ENCODE data around the gene CA11.

CA11 gene

GRCh38 chr19:48614436-48615230 is 31.4 kb downstream of the CA11 start, which contains the start of gene FAM83E:
FAM83E (minus strand) TSS chr19:48615076; CDS start chr19:48613372, 1,704 bp downstream.
- in situ Hi-C loops (cut with MboI; ENCODE audit: low sequenced_read_pairs), result no loop called here
- no peaks in the 10 kb centered on the region for H3K9me3 ChIP-seq

GRCh38 chr19:48613852-48614435 is 32.0 kb downstream of the CA11 start:
- Histone ChIP-seq H3K4me1 (peaks cover 18% of the 10 kb centered on the region), H3K9me3 (no peaks in the 10 kb centered on the region), H3K36me3 (replicated peaks) (peaks cover 48% of the 10 kb centered on the region), H3K4me3 (no peak overlapping the region), H3K27me3 (ENCODE audit: low read depth) (no peaks in the 10 kb centered on the region)
- in situ Hi-C loops (cut with MboI; ENCODE audit: low sequenced_read_pairs), result no loop called here
- no peak for DNase-seq (ENCODE audit: low spot score in 2 of 2)

More at GRCh38 chr19:48614436-48615230, 31.4 kb downstream of the CA11 start, which contains the start of gene FAM83E:
- Histone ChIP-seq H3K36me3 (replicated peaks) (peaks cover 48% of the 10 kb centered on the region), H3K27me3 (ENCODE audit: low read depth) (no peaks in the 10 kb centered on the region), H3K4me3 (no peak within 1 kb of the TSS), H3K4me1 (peaks cover 19% of the 10 kb centered on the region)
- peak in 1 of 2 experiments; percentile 72 for DNase-seq (ENCODE audit: low spot score in 2 of 2)

- H3K36me3 ChIP-seq (replicated peaks), result peaks cover 42% of the 10 kb centered on the region
- in situ Hi-C loops (cut with MboI; ENCODE audit: low sequenced_read_pairs), result no loop called here
- H3K4me3 ChIP-seq, result no peak overlapping the region
- peaks cover 20% of the 10 kb centered on the region for H3K4me1 ChIP-seq
- no peaks in the 10 kb centered on the region for H3K9me3 ChIP-seq
- peak in 1 of 2 experiments; percentile 56 for DNase-seq (ENCODE audit: low spot score in 2 of 2)
- no peaks in the 10 kb centered on the region for H3K27me3 ChIP-seq (ENCODE audit: low read depth)
Observed at GRCh38 chr19:48613024-48613851, 32.7 kb downstream of the CA11 start.

GRCh38 chr19:48611872-48612271 is 34.1 kb downstream of the CA11 start:
- Histone ChIP-seq H3K4me1 (peaks cover 10% of the 10 kb centered on the region), H3K27me3 (ENCODE audit: low read depth) (no peaks in the 10 kb centered on the region), H3K9me3 (no peaks in the 10 kb centered on the region), H3K36me3 (replicated peaks) (peaks cover 28% of the 10 kb centered on the region), H3K4me3 (no peak overlapping the region)
- in situ Hi-C loops (cut with MboI; ENCODE audit: low sequenced_read_pairs), result no loop called here
- DNase-seq (ENCODE audit: low spot score in 2 of 2), result no peak

GRCh38 chr19:48609571-48610108 is 36.3 kb downstream of the CA11 start:
- Histone ChIP-seq H3K4me1 (peaks cover 5% of the 10 kb centered on the region), H3K36me3 (replicated peaks) (peaks cover 6% of the 10 kb centered on the region), H3K4me3 (no peak overlapping the region), H3K9me3 (no peaks in the 10 kb centered on the region), H3K27me3 (ENCODE audit: low read depth) (no peaks in the 10 kb centered on the region)
- DNase-seq (ENCODE audit: low spot score in 2 of 2), result no peak
- in situ Hi-C loops (cut with MboI; ENCODE audit: low sequenced_read_pairs), result no loop called here

GRCh38 chr19:48608798-48609263 is 37.2 kb downstream of the CA11 start:
- Histone ChIP-seq H3K4me1 (peaks cover 2% of the 10 kb centered on the region; the same call in 1 of the 2 replicates), H3K9me3 (no peaks in the 10 kb centered on the region), H3K4me3 (no peak overlapping the region), H3K27me3 (ENCODE audit: low read depth) (no peaks in the 10 kb centered on the region), H3K36me3 (replicated peaks) (peaks cover 3% of the 10 kb centered on the region)
- in situ Hi-C loops (cut with MboI; ENCODE audit: low sequenced_read_pairs), result no loop called here
- peak; percentile 61 to 77 for DNase-seq (ENCODE audit: low spot score in 2 of 2)

- Histone ChIP-seq H3K27me3 (ENCODE audit: low read depth) (no peaks in the 10 kb centered on the region), H3K36me3 (replicated peaks) (peaks cover 3% of the 10 kb centered on the region; the same call in 1 of the 2 replicates), H3K9me3 (no peaks in the 10 kb centered on the region), H3K4me1 (peaks cover 2% of the 10 kb centered on the region; the same call in 1 of the 2 replicates), H3K4me3 (no peak overlapping the region)
- DNase-seq (ENCODE audit: low spot score in 2 of 2), result no peak
- in situ Hi-C loops (cut with MboI; ENCODE audit: low sequenced_read_pairs), result no loop called here
Observed at GRCh38 chr19:48607359-48607755, 38.6 kb downstream of the CA11 start.

GRCh38 chr19:48606463-48607358 is 39.3 kb downstream of the CA11 start, which contains the start of gene SPACA4:
SPACA4 (plus strand) TSS chr19:48606742; CDS start chr19:48606979, 237 bp downstream.
- H3K4me3 ChIP-seq, result no peak within 1 kb of the TSS
- in situ Hi-C loops (cut with MboI; ENCODE audit: low sequenced_read_pairs), result no loop called here
- DNase-seq (ENCODE audit: low spot score in 2 of 2), result no peak

GRCh38 chr19:48603850-48604249 is 42.1 kb downstream of the CA11 start:
- no peaks in the 10 kb centered on the region for H3K9me3 ChIP-seq
- H3K4me3 ChIP-seq, result no peak overlapping the region
- H3K27me3 ChIP-seq (ENCODE audit: low read depth), result no peaks in the 10 kb centered on the region
- peaks cover under 1% of the 10 kb centered on the region; the same call in 1 of the 2 replicates for H3K4me1 ChIP-seq
- in situ Hi-C loops (cut with MboI; ENCODE audit: low sequenced_read_pairs), result no loop called here
- no peaks in the 10 kb centered on the region for H3K36me3 ChIP-seq (replicated peaks)
- no peak for DNase-seq (ENCODE audit: low spot score in 2 of 2)

More at GRCh38 chr19:48606463-48607358, 39.3 kb downstream of the CA11 start, which contains the start of gene SPACA4:
- H3K27me3 ChIP-seq (ENCODE audit: low read depth), result no peaks in the 10 kb centered on the region
- peaks cover 2% of the 10 kb centered on the region; the same call in 1 of the 2 replicates for H3K4me1 ChIP-seq
- peaks cover under 1% of the 10 kb centered on the region; the same call in 1 of the 2 replicates for H3K36me3 ChIP-seq (replicated peaks)
- H3K9me3 ChIP-seq, result no peaks in the 10 kb centered on the region

GRCh38 chr19:48603449-48603848 is 42.5 kb downstream of the CA11 start:
- Histone ChIP-seq H3K4me1 (no peaks in the 10 kb centered on the region), H3K4me3 (no peak overlapping the region), H3K36me3 (replicated peaks) (no peaks in the 10 kb centered on the region), H3K27me3 (ENCODE audit: low read depth) (no peaks in the 10 kb centered on the region), H3K9me3 (no peaks in the 10 kb centered on the region)
- in situ Hi-C loops (cut with MboI; ENCODE audit: low sequenced_read_pairs), result no loop called here
- DNase-seq (ENCODE audit: low spot score in 2 of 2), result no peak

- no peak overlapping the region for H3K4me3 ChIP-seq
- H3K27me3 ChIP-seq (ENCODE audit: low read depth), result no peaks in the 10 kb centered on the region
- H3K36me3 ChIP-seq (replicated peaks), result no peaks in the 10 kb centered on the region
Observed at GRCh38 chr19:48603001-48603400, 43.0 kb downstream of the CA11 start.

GRCh38 chr19:48600679-48601417 is 45.1 kb downstream of the CA11 start:
- Histone ChIP-seq H3K4me3 (no peak overlapping the region), H3K4me1 (no peaks in the 10 kb centered on the region), H3K27me3 (ENCODE audit: low read depth) (no peaks in the 10 kb centered on the region), H3K9me3 (no peaks in the 10 kb centered on the region), H3K36me3 (replicated peaks) (no peaks in the 10 kb centered on the region)
- in situ Hi-C loops (cut with MboI; ENCODE audit: low sequenced_read_pairs), result no loop called here
- no peak for DNase-seq (ENCODE audit: low spot score in 2 of 2)

More at GRCh38 chr19:48603001-48603400, 43.0 kb downstream of the CA11 start:
- H3K9me3 ChIP-seq, result no peaks in the 10 kb centered on the region
- DNase-seq (ENCODE audit: low spot score in 2 of 2), result no peak
- H3K4me1 ChIP-seq, result no peaks in the 10 kb centered on the region
- in situ Hi-C loops (cut with MboI; ENCODE audit: low sequenced_read_pairs), result no loop called here
